SW 1271 (cell line): Measurements from ENCODE around the gene MRPL33.

Experiments
- DNase-seq, 2 experiments: peaks; one replicate each; lab custom pipeline; 2025; lab: John Stamatoyannopoulos, UW

Gene MRPL33

GRCh38 chr2:27771548-27772335 is at the start of gene MRPL33:
TSS of gene MRPL33 (plus strand) at chr2:27771719. CDS start at chr2:27771778, 59 bp downstream.
- DNase-seq = peak; percentile 91 to 96

GRCh38 chr2:27721884-27722485 is 49.5 kb upstream of the MRPL33 start:
- no peak for DNase-seq

GRCh38 chr2:27723372-27724144 is 48.0 kb upstream of the MRPL33 start:
- DNase-seq = peak; percentile 58 to 80

GRCh38 chr2:27724191-27724590 is 47.3 kb upstream of the MRPL33 start:
- DNase-seq = no peak

- no peak for DNase-seq
Measured at GRCh38 chr2:27724905-27725701, 46.4 kb upstream of the MRPL33 start.

GRCh38 chr2:27727257-27727656 is 44.3 kb upstream of the MRPL33 start:
- no peak for DNase-seq

- no peak for DNase-seq
Measured at GRCh38 chr2:27728081-27728858, 43.2 kb upstream of the MRPL33 start.

- DNase-seq = no peak
Measured at GRCh38 chr2:27729198-27729597, 42.3 kb upstream of the MRPL33 start.

GRCh38 chr2:27729614-27730013 is 41.9 kb upstream of the MRPL33 start:
- no peak for DNase-seq

GRCh38 chr2:27730261-27730662 is 41.3 kb upstream of the MRPL33 start:
- DNase-seq = no peak

GRCh38 chr2:27730980-27731691 is 40.4 kb upstream of the MRPL33 start:
- DNase-seq = no peak

GRCh38 chr2:27734305-27734704 is 37.2 kb upstream of the MRPL33 start:
- DNase-seq = no peak

- no peak for DNase-seq
Measured at GRCh38 chr2:27735263-27735904, 36.1 kb upstream of the MRPL33 start.

GRCh38 chr2:27736031-27736889 is 35.3 kb upstream of the MRPL33 start:
- no peak for DNase-seq

- DNase-seq = no peak
Measured at GRCh38 chr2:27736890-27737204, 34.7 kb upstream of the MRPL33 start.

GRCh38 chr2:27737676-27738348 is 33.7 kb upstream of the MRPL33 start:
- DNase-seq = no peak

GRCh38 chr2:27738349-27739057 is 33.0 kb upstream of the MRPL33 start:
- DNase-seq = no peak

GRCh38 chr2:27739058-27739373 is 32.5 kb upstream of the MRPL33 start:
- no peak for DNase-seq
